Measurements from ENCODE around the gene ANKUB1. TPM values are rescaled to one million over a fixed set of nuclear protein-coding genes. Genes with fewer than 3 reads are reported as not detected.

ANKUB1 gene
- total RNA-seq: not detected in 2 replicates

GRCh38 chr3:149792452-149793270 lies at the start of gene ANKUB1:
ANKUB1 (minus strand) TSS chr3:149792554; CDS start chr3:149792366, 188 bp downstream.

GRCh38 chr3:149812606-149813366 lies 20.4 kb upstream of the ANKUB1 start, which contains the start of gene RNF13:
RNF13 (plus strand) TSS chr3:149813215; CDS start chr3:149846027, 32,812 bp downstream.

GRCh38 chr3:149752051-149752787 lies 40.1 kb downstream of the ANKUB1 start, which contains the start of gene COMMD2:
COMMD2 (minus strand) TSS chr3:149752489; CDS start chr3:149752444, 45 bp downstream.

Other genes starting within 250 kb of the ANKUB1 start
- gene WWTR1, start 134.5 kb downstream of the ANKUB1 start, total RNA-seq: 134 and 160 TPM in 2 replicates
- 24.6 and 31.1 TPM in 2 replicates for gene COMMD2, start 40.1 kb downstream of the ANKUB1 start, total RNA-seq
- 66.2 and 71.6 TPM in 2 replicates for gene RNF13, start 20.7 kb upstream of the ANKUB1 start, total RNA-seq
- 270 and 277 TPM in 2 replicates for gene PFN2, start 178.3 kb upstream of the ANKUB1 start, total RNA-seq